ENCODE data around the gene PCBP3.
"Not testable (repeated sequence)": the region's sequence is repeated elsewhere in the genome, so short reads cannot be mapped to it uniquely, and the experiment has no call there.

Gene PCBP3

DNA sequence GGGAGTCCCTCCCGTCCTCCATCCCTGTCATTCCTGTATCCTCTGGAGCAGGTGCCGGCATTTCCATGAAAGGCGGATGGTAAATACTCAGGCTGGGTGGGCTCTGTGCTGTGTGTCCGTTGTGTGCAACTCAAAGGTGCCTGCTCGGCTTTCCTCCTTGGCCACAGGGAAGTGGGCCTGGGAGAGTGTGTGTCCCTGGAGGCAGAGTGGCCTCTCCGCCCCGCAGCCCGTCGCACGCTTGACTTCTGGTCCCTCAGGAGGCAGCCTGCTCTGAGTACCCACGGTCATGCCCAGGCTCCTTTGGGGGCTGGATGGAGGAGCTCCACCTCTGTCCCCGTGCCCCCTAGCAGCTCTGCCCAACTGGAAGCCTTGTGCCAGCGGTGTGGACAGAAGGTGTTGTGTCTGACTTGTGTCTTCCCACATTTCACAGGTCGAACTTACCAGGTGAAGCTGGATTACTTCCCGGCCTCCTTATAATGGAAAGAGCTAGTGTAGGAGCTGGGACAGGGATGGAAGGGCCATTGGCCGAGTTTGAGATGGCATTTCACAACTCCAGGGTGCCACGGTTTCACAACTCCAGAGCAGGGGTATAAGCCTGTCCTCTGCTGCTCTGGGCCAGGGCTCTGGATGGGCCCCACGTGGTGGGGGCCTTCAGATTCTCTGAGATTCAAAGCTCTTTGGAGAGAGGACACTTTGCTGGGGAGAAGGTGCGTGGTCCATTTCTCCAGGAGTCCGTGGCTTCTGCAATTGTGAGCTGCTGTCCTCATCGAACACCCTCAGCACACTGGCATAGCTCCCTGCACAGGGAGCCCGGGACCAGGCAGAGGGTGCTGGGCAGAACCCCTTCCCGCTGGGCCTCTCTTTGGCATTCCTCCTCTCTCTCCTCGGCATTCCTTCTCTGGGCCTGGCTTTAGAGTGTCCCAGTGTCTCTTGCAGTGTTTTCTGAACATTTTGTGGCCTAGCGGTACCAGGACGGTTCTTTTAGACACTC is 185.3 kb downstream of the PCBP3 start:
- H3K36me3 Mint-ChIP-seq = no peaks in the 10 kb centered on the region
- H3K27me3 Mint-ChIP-seq = no peaks in the 10 kb centered on the region
- H3K27ac Mint-ChIP-seq = no peak overlapping the region
- H3K4me3 Mint-ChIP-seq = no peak overlapping the region
- no peaks in the 10 kb centered on the region for H3K9me3 Mint-ChIP-seq
- H3K4me1 Mint-ChIP-seq = peaks cover 14% of the 10 kb centered on the region

DNA sequence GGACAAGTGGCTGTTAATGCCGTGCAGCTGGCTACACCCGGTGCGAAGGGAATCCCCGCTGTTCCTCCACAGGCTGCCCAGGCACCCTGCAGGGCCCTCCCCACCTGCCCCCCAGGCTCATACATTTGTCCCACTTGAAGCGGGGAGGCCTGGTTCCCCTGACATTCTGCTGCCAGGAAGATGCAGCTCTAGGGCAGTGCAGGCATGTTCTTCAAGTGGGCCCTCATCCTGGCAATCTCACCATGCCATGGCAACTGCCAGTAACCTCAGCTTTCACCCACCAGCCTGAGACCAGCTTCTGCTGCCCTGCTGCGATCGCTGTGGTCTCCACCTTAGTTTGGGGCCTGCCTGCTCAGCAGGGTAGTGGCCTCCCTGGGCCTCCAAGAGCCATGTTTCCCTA is 186.1 kb downstream of the PCBP3 start:
- Mint-ChIP-seq H3K4me1 (peaks cover 14% of the 10 kb centered on the region), H3K9me3 (no peaks in the 10 kb centered on the region), H3K36me3 (no peaks in the 10 kb centered on the region), H3K27me3 (no peaks in the 10 kb centered on the region), H3K27ac (no peak overlapping the region), H3K4me3 (no peak overlapping the region)

DNA sequence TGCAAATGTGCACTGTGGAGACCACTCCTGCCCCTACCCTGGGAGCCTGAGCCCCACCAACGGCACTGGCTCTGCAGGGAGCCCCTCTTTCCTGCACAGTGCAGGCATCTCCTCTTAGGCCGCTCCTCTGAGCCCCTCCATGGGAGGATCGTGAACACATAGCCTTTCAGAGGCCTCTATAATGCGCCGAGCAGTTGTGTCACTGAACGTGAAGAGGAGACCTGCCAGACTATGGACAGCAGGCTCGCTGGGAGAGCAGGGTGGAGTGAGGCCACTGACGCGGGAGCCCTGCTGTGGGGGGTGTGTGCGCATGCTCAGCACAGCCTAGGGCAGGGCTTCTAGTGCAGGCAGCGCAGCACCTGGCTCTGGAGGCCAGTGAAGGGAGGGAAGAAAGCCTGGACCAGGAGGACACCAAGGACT is 186.7 kb downstream of the PCBP3 start:
- Mint-ChIP-seq H3K36me3 (no peaks in the 10 kb centered on the region), H3K27ac (no peak overlapping the region), H3K27me3 (no peaks in the 10 kb centered on the region), H3K9me3 (no peaks in the 10 kb centered on the region), H3K4me1 (peaks cover 14% of the 10 kb centered on the region), H3K4me3 (no peak overlapping the region)

DNA sequence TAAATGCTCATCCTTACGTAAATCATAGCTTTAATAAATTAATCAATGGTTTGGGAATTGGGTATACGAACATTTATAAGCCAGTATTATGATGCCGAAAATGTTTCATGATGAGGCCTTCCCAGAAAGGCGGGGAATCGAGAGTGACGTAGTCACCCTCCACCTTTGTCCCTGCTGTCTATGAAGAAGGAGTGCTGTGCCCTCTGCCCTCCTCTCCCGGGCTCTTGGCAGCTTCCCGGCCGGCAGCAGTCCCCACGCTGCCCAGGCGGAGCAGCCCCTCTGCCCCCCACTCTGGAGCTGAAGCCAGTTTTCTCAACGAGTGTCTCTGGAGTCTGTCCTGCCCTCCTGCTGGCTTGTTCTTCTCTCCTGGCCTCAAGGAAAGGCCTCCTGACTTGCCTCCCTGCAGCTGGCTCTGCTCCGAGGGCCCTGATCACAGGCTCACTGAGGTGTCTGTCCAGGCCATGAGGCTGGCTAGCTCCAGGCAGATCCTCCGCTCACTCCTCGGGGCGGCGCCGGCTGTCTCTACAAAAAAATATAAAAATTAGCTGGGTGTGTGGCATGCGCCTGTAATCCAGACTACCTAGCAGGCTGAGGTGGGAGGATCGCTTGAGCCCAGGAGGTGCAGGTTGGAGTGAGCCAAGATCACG is 187.3 kb downstream of the PCBP3 start:
- Mint-ChIP-seq H3K36me3 (no peaks in the 10 kb centered on the region), H3K27me3 (no peaks in the 10 kb centered on the region), H3K27ac (no peak overlapping the region), H3K4me3 (no peak overlapping the region), H3K4me1 (peaks cover 14% of the 10 kb centered on the region), H3K9me3 (no peaks in the 10 kb centered on the region)

DNA sequence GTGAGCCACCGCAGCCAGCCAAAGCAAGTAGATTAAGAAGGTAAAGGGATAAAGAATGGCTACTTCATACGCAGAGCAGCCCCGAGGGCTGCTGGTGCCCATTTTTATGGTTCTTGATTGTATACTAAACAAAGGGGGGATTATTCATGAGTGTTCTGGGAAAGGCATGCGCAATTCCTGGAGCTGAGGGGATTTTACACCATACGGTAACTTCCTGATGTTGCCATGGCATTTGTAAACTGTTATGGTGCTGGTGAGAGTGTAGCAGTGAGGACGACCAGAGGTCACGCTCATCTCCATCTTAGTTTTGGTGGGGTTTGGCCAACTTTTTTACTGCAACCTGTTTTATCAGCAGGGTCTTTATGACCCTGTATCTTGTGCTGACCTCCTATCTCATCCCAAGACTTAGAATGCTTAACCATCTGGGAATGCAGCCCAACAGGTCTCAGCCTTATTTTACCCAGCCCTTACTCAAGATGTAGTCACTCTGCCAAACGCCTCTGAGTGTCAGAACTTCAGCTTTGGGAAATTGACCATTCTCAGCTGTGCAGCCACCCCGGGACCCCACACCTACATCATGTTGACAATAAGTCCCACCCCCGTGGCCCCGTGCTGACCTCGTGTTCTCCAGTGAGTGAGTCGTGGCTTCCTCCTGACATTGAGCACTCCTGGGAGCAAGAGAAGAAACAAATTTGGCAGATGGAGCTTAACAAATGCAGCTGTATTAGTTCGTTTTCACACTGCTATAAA is 188.6 kb downstream of the PCBP3 start:
- no peaks in the 10 kb centered on the region for H3K27me3 Mint-ChIP-seq
- H3K9me3 Mint-ChIP-seq = no peaks in the 10 kb centered on the region
- H3K36me3 Mint-ChIP-seq = no peaks in the 10 kb centered on the region
- no peak overlapping the region for H3K4me3 Mint-ChIP-seq
- H3K27ac Mint-ChIP-seq = no peak overlapping the region
- peaks cover 12% of the 10 kb centered on the region for H3K4me1 Mint-ChIP-seq

DNA sequence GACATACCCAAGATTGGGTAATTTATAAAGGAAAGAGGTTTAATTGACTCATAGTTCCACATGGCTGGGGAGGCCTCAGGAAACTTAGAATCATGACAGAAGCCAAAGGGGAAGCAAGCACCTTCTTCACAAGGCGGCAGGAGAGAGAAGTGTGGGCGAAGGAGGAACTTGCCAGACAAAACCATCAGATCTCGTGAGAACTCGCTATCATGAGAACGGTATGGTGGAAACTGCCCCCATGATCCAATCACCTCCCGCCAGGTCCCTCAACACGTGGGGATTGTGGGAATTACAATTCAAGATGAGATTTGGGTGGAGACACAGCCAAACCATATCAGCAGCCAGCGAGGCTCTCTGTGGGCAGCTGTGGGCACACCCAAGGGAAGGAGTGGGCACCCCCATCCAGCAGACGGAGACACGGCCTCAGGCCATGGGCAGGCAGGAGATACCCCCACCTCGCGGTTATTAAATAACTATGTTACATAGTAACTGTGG is 189.3 kb downstream of the PCBP3 start:
- not testable (repeated sequence) for H3K27ac Mint-ChIP-seq, H3K9me3 Mint-ChIP-seq, H3K4me3 Mint-ChIP-seq, H3K4me1 Mint-ChIP-seq, H3K36me3 Mint-ChIP-seq, H3K27me3 Mint-ChIP-seq

DNA sequence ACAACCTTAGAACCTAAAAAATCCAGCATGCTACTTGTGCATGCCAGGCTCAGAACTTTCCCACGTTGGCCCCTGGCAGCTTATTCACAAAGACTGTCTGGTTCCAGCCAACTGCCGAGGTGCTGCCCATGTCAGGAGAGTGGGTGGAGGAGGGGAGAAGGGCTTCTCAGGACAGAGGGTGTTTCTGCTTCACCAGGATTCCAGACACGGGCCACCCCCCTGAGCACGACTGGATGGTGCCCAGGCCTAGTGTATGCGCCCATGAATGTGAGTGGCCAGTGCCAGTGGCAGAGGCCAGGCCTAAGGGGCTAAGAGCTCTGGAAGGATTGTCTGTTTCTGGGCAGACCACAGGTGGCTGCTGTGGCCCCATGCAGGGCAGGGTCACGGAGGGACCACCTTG is 189.9 kb downstream of the PCBP3 start:
- Mint-ChIP-seq H3K27me3 (no peaks in the 10 kb centered on the region), H3K4me3 (no peak overlapping the region), H3K27ac (no peak overlapping the region)

DNA sequence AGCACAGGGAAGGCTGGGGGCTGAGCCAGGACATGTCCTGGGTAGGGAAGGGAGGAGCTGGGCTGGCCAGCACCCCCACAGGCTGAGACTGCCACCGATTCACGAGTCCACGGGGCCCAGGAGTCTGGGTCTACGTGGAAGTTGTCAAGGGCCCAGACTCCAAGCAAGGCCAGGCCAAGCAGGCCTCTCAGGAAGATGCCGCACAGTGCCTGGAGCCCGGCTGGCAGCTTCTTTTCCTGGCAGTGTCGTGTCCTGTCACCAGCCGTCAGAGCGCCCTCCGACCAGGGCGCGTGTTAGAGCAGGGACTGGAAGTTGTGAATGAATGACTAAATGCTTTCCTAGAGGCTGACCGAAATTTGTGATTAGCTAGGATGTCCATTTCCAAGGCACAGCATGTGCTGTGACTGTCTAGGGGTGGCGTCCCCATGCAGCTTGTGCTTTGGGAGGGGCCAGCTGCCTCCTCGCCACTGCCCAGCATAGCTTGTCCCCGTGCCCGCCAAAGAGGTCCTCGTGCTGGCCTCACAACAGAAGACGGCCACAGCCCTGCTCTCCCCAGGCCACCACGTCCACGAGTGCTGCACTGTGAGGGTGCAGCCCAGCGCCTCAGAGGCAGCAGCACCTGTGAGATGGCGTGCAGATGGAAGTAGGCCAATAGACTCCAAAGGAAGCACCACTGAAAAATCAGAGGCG is 190.6 kb downstream of the PCBP3 start:
- H3K27ac Mint-ChIP-seq = no peak overlapping the region
- H3K4me1 Mint-ChIP-seq = no peaks in the 10 kb centered on the region
- no peak overlapping the region for H3K4me3 Mint-ChIP-seq
- no peaks in the 10 kb centered on the region for H3K9me3 Mint-ChIP-seq
- H3K27me3 Mint-ChIP-seq = no peaks in the 10 kb centered on the region
- no peaks in the 10 kb centered on the region for H3K36me3 Mint-ChIP-seq

More for the DNA sequence above, 189.9 kb downstream of the PCBP3 start:
- no peaks in the 10 kb centered on the region for H3K36me3 Mint-ChIP-seq
- H3K4me1 Mint-ChIP-seq = no peaks in the 10 kb centered on the region
- no peaks in the 10 kb centered on the region for H3K9me3 Mint-ChIP-seq

DNA sequence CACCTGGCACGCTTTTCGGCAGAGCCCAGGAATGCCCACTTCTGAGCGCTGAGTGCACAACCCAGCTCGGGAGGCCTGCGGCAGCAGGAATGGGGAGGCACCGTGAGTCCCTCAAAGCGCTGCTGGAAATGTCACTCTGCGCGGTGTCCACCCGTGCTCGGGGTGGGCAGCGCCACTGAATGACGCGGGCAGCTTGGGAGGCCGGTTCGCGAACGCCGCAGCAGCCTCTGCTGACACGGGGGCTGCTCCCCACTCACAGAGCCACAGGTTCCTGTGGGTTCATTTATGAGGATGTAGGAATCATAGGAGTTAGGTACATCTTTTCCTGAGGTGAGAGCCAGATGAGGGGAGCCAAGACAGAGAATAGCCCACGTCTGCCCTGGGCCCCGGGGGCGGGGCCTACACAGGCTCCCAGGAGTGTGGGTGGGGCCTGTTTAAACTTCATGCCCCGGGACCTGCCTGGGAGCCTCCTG is 191.3 kb downstream of the PCBP3 start:
- H3K4me3 Mint-ChIP-seq = no peak overlapping the region
- no peaks in the 10 kb centered on the region for H3K9me3 Mint-ChIP-seq
- no peaks in the 10 kb centered on the region for H3K36me3 Mint-ChIP-seq
- no peaks in the 10 kb centered on the region for H3K4me1 Mint-ChIP-seq
- H3K27me3 Mint-ChIP-seq = no peaks in the 10 kb centered on the region
- H3K27ac Mint-ChIP-seq = no peak overlapping the region

DNA sequence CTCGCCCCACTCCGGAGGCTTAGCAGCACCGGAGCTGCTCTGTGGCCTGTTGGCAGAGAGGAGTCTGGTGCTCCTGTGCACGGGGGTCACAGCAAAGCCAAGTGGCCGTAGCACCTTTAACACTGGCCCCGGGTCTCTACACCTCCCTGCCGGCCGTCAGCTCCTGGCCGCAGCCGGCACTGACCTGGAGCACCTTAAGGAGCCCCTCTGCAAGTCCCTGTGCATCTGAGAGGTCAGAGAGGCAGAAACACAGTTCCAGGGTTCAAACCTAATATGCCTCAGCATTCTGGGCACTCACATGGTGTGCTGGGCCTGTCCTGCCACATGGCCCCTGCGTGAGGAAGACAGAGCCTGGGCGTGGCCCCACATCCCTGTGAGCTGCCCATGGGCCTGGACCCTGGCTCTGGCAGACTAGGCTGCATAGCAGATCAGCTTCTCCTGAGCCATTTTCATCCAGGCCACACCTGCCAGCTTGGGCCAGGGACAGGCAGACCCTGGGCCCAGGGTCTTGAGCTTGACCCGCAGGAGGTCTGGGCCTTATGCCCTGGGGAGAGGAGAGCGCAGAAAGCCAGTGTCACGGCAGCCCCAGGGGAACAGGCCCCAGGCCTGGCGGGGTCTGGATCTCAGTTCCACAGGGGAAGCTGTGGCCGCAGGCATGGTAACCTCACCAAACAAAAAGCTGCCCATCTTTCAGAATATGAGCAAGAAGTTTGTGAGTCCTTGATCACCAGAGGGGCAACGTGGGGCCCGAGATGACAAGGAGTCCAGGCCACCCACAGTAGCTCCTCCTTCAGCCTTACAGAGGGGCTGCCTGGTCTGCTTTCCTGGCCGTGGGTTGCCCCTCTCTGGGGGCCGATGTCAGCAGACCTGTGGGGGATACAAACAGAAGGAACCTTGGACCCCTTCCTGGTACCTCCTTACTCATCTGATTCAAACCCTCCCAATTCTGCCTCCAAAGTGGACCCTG is 192.1 kb downstream of the PCBP3 start:
- no peak overlapping the region for H3K4me3 Mint-ChIP-seq
- H3K27me3 Mint-ChIP-seq = no peaks in the 10 kb centered on the region
- no peaks in the 10 kb centered on the region for H3K9me3 Mint-ChIP-seq
- H3K27ac Mint-ChIP-seq = no peak overlapping the region
- H3K4me1 Mint-ChIP-seq = no peaks in the 10 kb centered on the region
- no peaks in the 10 kb centered on the region for H3K36me3 Mint-ChIP-seq

DNA sequence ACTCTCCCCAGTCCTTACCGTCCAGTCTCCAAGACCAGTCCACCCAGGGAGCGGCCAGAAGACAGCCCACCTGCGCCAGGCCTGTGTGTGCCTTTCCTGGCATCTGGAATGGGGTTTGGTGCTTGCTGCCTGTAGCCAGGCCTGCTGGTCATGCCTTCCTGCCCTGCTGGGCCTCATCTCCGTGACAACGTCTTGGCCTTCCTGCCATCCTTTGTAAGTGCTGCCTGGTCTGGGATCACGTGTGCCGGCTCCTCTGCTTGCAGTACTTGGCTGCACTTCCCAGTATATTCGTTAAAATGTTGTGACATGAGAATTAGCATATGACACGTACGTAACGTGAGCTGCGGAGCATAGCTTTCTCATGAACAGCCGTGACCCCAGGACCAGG is 192.7 kb downstream of the PCBP3 start:
- Mint-ChIP-seq H3K27ac (no peak overlapping the region), H3K4me3 (no peak overlapping the region), H3K4me1 (no peaks in the 10 kb centered on the region), H3K27me3 (no peaks in the 10 kb centered on the region), H3K36me3 (peaks cover 2% of the 10 kb centered on the region), H3K9me3 (peaks cover 4% of the 10 kb centered on the region)

DNA sequence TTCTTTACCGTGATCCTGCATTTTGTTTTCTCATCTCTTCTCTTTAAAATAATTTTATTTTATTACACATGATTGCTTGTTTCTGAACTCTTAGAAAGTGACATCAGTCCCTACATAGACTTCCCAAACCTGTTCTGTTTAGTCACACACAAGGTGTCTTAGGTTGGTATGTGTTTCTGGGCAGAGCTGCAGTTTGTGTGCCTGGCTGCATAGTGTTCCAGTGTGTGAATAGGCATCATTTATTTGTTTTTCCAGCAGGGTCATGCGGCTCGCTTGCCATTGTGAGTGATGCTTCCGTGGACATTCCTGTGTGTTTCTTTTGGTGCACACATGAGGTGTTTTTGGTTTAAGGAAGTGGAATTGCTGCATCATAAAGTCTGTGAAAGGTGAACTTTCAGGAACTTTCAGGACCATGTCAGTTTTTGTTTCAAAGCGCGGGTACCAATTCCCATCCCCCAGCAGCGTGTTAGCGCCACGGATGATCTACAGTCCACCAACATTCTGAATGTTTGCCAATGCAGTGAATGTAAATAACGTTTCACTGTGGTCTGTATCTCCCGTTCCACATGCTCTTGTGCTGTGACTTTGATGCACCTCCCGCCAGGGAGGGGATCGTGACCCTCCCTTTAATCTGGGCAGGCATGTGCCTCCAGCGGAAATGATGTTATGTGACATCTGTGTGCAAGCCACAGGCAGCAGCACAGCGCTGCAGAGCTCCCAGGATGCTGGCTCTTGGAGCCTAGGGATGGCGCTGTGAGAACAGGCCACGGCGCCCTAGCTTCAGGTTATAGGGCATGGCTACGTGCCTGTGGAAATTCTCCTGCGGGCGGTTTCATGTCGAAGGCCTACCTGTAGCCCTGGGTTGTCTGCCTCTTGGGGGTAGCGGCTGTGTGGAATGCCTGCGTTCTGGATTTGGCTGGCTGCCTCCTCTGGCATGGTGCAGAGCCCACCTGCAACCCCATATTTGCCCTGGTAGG is 193.5 kb downstream of the PCBP3 start:
- Mint-ChIP-seq H3K36me3 (peaks cover 9% of the 10 kb centered on the region), H3K27me3 (no peaks in the 10 kb centered on the region), H3K27ac (no peak overlapping the region), H3K4me3 (no peak overlapping the region), H3K9me3 (peaks cover 6% of the 10 kb centered on the region), H3K4me1 (no peaks in the 10 kb centered on the region)

DNA sequence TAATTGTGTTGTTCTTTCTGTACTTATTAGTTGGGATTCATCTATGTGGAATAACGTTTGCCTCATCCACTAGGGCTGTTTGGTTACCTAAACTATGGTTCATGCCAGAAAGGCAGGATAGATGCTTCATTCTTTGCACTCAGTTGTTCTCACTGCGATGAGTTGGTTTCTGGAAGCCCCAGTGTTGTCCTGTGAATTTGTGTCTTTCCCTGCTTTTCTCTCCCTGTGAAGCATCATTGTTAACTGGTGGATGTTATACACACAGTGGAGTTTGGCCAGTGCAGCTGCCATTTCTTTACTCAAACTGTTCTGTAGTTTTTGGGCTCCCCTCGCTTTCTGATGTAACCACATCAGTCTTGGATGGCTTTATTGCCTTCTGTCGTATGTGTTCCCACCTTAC is 194.4 kb downstream of the PCBP3 start:
- H3K9me3 Mint-ChIP-seq = peaks cover 6% of the 10 kb centered on the region
- H3K27me3 Mint-ChIP-seq = no peaks in the 10 kb centered on the region

More for the DNA sequence above, 194.4 kb downstream of the PCBP3 start:
- no peaks in the 10 kb centered on the region for H3K4me1 Mint-ChIP-seq
- H3K36me3 Mint-ChIP-seq = peaks cover 10% of the 10 kb centered on the region
- no peak overlapping the region for H3K4me3 Mint-ChIP-seq
- no peak overlapping the region for H3K27ac Mint-ChIP-seq
